NCI-H1930 (cell line): ENCODE data around the gene DPYD.
A peak's percentile ranks its signal among the peaks of the same experiment; 100 is the strongest.

ENCODE experiments used
- DNase-seq, 2 experiments: peaks; one replicate each; lab custom pipeline; 2025; lab: John Stamatoyannopoulos, UW

Gene DPYD

DNA sequence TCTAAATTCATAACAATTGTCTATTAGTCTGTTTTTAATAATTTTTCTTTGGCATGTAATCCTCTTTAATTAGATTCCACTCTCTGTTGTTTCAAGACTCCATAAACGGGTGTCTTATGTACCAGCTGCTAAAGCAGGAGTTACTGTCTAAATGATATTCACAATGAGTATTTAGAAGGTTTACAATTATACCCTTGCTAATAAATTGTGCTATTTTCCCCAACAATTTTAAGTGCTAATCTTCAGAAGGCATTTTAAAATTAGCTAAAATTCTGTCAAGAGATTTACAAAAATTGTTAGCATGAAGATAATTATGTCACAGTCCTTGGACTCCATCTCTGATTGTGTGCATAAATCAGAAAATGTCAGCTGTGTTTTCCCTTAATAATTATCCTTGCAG lies 83.7 kb downstream of the DPYD start:
- no peak for DNase-seq

DNA sequence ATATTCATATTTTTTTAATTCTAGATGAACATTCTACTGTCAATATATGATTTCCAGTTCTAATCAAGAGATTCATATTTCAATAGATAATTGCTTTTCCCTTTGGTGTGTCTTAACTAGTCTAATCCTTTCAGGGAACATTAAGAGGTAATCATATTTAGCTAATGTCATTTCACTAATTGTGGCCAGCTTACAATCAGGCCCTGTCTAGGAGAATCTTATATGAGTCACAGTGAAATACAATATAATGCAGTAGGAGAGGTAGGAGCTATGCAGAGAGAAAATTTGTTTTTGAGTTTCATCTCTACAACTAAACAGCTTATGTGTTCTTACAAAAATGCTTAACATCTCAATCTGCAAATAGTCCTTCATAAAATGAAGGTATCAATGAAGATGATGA lies 85.9 kb downstream of the DPYD start:
- DNase-seq: no peak

DNA sequence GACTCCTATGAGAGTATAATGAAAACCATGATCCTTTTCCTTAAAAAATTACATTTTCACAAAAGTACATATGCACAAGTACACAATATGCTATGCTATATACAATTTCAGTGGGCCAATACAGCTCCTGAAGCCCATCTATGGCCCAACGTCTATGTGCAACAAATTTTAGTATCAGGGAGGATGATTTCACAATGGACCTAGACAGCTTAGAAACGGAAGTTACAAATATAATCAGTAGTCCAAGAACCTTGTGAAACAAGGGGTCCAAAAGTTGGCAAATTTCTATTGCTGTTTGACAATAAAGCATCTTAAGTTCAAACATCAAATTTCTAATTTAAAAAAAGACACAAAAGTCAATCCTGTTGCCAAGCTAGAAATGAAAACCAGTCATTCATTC lies 87.0 kb downstream of the DPYD start:
- DNase-seq: no peak

- no peak for DNase-seq
Measured at GRCh38 chr1:97832481-97832880, 88.4 kb downstream of the DPYD start.

DNA sequence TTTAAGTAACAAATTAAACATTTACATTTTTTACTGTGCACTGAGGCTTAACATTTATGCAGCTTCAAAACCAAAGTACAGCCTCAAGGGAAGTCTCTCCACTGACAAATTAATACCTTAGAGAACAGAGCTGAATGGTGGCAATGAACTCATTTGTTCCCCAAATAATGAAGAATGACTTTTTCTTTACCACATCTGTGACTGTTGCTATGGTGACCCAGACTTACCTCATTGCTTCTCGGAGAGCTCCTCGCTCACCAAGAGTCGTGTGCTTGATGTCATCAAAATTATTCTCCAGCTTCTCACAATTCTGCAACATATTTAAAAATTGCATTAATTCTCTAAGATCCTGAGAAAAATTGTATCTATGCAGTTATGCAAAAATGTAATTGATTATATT lies 92.9 kb downstream of the DPYD start:
- peak; percentile 62 to 72 for DNase-seq

DNA sequence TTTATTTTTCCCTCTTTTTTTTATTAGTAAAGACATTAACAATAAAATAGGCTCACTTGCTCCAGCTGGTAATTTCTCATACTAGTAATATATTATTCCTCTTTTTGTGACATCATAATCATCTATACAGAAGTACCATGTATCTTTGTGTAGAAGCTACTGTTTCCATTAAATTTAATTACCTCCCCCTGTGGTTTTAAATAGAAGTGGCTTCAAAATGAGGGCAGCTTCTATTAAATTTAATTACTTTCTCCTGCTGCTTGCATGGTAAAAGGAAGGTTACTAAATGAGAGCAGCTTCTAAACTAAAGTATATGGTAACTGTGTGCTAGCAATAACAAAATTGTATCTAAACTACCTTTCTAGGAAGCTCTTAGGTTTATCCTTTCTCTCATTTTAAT lies 94.0 kb downstream of the DPYD start:
- DNase-seq: peak; percentile 77 to 84

DNA sequence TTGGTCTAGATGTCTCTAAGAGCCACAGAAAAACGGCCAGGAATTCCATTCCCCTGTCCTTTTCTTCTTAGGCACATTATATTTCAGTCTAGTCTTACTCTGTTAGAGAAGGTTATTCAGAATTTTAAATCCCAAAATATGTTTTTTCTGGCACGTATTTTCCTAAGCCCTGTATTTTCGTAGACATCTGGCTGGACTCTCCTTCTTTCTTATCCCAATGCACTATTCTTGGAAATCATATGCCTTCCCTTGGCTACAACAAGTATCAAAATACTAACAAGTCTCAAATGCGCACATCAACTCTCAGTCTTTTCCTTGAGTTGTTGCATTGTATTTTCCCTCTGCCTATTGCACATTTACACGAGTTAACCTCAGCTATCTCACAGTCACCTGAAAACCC lies 96.2 kb downstream of the DPYD start:
- no peak for DNase-seq

DNA sequence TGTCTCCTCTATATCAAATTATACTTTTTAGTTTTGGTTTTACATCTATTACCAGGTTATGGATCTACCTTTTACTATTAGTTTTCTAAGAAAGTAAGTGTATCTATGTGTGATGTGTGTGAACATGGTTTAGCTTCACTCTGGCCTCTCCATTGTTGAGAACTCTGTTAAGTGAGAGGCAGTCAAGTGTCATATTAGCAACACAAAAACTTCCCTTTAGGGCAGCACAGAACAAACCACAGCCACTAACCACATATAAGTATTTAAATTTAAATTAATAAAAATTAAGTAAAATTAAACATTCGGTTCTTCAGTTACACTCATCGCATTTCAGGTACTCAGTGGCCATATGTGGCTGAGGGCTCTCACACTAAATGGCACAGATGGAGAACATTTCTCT lies 96.6 kb downstream of the DPYD start:
- DNase-seq: no peak

DNA sequence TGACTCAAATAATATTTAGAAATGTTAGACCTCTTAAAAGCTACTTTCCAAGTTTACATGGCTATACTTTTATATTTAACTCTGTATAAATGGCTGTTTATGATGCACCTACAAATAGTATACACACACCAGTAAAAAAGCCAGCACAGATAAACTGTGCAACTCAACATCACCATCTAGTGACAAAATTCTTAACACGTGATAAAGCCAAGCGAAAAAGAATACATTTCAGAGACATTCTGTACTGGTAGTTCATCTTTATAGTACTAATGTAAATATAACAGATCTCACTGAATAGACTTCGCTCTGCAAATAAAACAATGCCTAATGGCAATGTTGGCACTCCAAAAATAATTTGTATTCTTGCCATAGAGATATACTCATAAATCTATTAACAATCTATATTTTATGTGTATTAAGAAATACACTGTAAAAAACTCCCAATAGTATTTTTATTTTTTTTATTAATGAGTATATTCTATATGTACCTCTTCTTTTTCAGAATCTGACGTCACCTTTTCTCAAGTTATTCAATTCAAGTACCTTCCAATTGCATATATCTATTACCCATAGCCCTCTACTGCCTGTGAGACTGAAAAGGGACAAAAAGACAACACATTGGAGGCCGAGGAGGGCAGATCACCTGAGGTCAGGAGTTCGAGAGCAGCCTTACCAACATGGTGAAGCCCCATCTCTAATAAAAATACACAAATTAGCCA lies 100.2 kb downstream of the DPYD start:
- DNase-seq: no peak

DNA sequence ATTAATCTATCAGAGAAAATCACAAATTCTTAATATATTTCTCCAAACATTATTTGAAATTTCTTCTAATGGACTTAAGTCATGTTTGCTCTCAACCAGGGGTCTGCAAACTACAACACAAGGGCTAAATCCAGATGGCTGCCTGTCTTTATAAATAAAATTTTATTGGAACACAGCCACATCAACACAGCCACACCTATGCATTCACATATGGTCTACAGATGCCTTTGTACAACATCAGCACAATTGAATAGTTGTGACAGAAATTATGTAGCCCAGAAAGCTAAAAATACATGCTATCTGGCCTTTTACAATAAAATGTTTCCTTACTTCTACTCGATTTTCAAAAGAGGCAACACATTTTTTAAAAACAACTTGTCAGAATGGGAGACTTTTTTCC lies 103.9 kb downstream of the DPYD start:
- no peak for DNase-seq

GRCh38 chr1:97814804-97815203 lies 106.0 kb downstream of the DPYD start:
- no peak for DNase-seq

- no peak for DNase-seq
Measured at GRCh38 chr1:97814121-97814520, 106.7 kb downstream of the DPYD start.

DNA sequence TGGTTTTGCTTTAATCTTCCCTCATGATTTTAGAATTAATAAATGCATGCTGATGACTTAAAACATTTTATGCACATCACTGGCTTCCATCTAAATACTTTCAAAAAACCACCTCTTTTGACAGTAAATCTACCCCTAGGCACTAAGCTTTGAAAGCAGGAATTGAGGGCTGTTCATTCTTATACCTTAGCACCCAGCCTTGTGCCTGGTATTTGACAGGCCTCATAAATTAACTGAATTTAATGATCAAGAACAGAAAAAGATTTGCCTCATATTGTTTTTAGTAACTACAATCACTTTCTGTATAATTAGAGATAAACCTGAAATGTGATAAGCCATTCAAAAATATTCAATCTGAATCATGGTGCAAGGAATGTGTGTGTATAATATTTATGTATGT lies 108.8 kb downstream of the DPYD start:
- DNase-seq: no peak

DNA sequence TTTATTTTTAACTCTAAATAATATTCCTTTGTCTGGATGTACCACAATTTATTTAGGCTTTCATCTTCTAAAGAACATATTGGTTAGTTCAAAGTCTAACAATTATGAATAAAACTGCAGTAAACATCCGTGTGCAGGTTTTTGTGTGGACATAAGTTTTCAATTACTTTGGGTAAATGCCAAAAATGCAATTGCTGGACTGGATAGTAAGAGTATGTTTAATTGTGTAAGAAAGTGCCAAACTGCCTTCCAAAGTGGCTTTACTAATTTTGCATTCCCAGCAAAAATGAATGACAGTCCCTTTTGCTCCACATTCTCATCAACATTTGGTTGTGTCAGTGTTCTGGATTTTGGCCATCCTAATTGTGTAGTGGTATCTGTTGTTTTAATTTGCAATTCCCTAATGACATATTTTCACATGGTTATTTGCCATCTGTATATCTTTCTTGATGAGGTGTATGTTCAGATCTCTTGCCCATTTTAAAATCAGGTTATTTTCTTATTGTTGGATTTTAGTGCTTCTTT lies 113.8 kb downstream of the DPYD start:
- no peak for DNase-seq

DNA sequence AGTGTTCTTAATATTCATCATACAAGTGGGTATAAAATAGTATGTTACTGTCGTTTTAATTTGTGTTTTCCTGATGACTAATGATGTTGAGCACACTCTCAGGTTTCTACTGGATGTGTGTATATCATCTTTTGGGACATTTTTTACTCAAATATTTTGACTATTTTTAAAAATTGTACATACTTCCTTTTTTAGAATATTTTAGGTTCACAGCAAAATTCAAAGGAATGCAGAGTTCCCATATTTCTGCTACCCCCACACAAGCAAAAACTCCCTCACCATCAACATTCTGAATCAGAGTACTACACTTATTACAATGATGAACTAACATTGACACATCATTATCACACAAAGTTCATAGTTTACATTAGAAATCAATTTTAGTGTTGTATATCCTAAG lies 114.5 kb downstream of the DPYD start:
- no peak for DNase-seq

- no peak for DNase-seq
Measured at GRCh38 chr1:97805093-97805492, 115.7 kb downstream of the DPYD start.

DNA sequence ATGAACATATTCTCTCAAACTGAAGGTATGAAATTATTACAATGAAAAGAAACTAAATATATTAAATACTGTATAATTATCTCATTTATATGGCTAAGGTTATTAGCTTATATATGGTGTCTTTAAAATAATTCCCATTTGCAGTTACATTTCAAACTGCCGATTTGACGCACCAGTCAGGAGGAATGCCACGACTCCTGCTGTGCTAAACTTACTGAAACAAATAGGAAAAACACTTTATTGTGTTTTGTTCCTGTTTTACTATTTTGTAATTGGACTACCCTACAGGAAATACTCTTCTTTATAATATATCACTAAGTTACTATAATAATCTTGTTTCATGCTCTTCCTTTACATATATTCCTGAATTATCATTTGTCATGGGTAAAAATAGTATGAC lies 117.8 kb downstream of the DPYD start:
- no peak for DNase-seq

GRCh38 chr1:97802011-97802410 lies 118.8 kb downstream of the DPYD start:
- no peak for DNase-seq

DNA sequence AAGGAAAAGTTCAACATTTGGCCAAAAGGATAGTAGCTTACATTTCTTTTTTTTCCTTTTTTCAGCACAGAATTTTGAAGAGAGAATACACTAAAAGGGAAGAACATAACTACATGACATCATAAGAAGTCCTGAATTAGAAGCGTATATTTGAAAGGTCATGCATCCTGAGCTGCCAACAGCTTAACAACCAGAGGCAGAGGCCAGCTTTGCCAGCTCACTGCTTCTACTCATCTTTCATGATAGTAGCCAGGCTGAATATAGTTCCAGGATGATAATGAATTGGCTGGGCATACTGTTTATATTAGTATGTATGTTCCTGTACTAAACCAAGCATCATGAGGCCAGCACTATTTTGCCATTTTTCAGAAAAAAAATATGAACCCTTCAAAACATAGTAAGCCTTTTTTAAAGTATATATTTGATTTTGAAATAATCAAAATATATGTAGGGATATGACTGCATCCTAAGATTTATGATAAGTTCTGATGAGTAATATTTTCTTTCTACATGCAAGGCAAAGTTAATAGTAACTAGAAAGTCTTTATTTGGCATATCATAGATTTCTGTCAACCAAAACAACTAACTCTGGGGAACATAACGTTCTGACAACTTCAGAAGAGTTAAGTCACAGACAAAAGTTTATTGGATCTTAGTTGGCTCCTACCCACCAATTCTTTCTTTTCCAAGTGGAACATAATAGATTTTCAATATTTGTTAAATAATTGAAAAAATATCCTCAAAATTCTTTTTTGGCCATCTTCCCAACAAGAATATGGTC lies 123.2 kb downstream of the DPYD start:
- no peak for DNase-seq

- DNase-seq: peak; percentile 29 to 64
Measured at GRCh38 chr1:97796711-97797110, 124.1 kb downstream of the DPYD start.

DNA sequence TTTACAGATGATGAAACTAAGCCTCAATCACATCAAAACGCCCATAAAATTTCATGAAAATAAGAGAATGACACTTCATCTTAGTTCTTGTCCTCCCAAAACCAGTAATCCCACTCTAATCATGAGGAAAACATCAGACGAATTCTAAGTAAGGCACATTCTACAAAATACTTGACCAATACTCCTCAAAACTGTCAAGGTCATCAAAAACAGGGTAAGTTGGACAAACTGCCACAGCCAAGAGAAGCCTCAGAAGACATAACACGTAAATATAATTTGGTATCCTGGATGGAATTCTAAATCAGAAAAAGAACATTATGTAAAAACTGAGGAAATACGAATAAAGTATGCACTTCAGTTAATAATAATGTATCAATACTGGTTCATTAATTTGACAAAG lies 128.2 kb downstream of the DPYD start:
- no peak for DNase-seq

DNA sequence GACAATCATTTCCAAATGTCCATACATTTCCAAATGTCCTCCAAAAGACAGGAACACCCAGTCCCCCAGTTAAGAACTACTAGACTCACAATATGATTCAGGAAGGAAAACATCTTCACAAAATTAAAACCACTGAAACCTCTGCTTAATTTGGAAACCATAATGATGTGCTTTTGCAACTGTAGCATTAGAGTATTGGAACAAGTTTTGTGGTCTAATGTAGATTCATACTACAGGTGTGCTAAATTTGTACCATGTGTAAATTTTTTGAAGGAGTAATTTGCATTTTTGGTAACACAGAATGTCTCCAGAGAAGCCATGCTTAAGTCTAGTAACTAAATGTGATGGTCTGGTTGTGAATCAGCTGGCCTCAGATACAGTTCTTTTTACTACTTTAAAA lies 129.6 kb downstream of the DPYD start:
- no peak for DNase-seq

- DNase-seq: no peak
Measured at GRCh38 chr1:97787231-97787630, 133.6 kb downstream of the DPYD start.

GRCh38 chr1:97784661-97785060 lies 136.2 kb downstream of the DPYD start:
- no peak for DNase-seq
